GM12878 (cell line): ENCODE data around the gene LYRM4.

Source experiments
- CTCF ChIP-seq, 3 experiments: IDR thresholded peaks in 2 of 3; conservative IDR thresholded peaks in 1 of 3; 2 replicates each; pipeline ENCODE4 v1.5.1; 2011; ENCODE audit warnings: low read depth in 3 of 3, low read length in 3 of 3, mild to moderate bottlenecking in 3 of 3, control low read depth in 2 of 3, moderate library complexity in 2 of 3, inconsistent platforms in 1 of 3, mixed read lengths in 1 of 3; ENCODE audit not compliant: control insufficient read depth in 2 of 3, insufficient read depth in 1 of 3; ENCODE audit errors: extremely low read depth in 1 of 3
- POLR2A ChIP-seq: IDR thresholded peaks from 2 replicates; pipeline ENCODE4 v1.6.1; 2011; ENCODE audit warnings: low read depth, mild to moderate bottlenecking, low read length
- PRDM15 ChIP-seq: fragments of 450-650 bp; formaldehyde crosslinking; IDR thresholded peaks from 2 replicates; pipeline ENCODE4 v1.4.0; 2020; ENCODE audit warnings: mild to moderate bottlenecking, moderate library complexity
- SPI1 ChIP-seq: IDR thresholded peaks from 2 replicates; pipeline ENCODE4 v1.6.1; 2011; ENCODE audit warnings: low read depth, mild to moderate bottlenecking, low read length, moderate library complexity, borderline replicate concordance; ENCODE audit not compliant: insufficient read depth

GRCh38 chr6:5073992-5074391, 186.8 kb downstream of the LYRM4 start:
- TF ChIP-seq CTCF (IDR thresholded peaks at IDR 0.05 in 2 of 3, conservative IDR thresholded peaks at IDR 0.05 in 1 of 3; ENCODE audit: control insufficient read depth in 2 of 3, extremely low read depth in 1 of 3, insufficient read depth in 1 of 3, low read depth in 3 of 3, low read length in 3 of 3): no peak
- TF ChIP-seq POLR2A: no peak
- TF ChIP-seq SPI1: no peak
- TF ChIP-seq PRDM15 (CRISPR knock-in tag): no peak
